ENCODE measurements around the gene C11orf91. TPM values are rescaled to one million over a fixed set of nuclear protein-coding genes. Genes with fewer than 3 reads are reported as not detected.
A peak's percentile ranks its signal among the peaks of the same experiment; 100 is the strongest.
"Not testable (repeated sequence)": the region's sequence is repeated elsewhere in the genome, so short reads cannot be mapped to it uniquely, and the experiment has no call there.

Gene C11orf91, protein sequence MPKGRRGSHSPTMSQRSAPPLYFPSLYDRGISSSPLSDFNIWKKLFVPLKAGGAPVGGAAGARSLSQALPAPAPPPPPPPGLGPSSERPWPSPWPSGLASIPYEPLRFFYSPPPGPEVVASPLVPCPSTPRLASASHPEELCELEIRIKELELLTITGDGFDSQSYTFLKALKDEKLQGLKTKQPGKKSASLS
- not detected for polyA plus RNA-seq (ENCODE audit: insufficient read length)
- long read RNA-seq, donor 1, result 0 reads
- long read RNA-seq, donor 2, result 0 reads
- long read RNA-seq, donor 3, result 0 reads
- long read RNA-seq, donor 4, result 0 reads
- long read RNA-seq, donor 5, result 0 reads
- long read RNA-seq, donor 6, result 0 reads
- long read RNA-seq, donor 7, result 0 reads
- long read RNA-seq, donor 8, result 0 reads

DNA sequence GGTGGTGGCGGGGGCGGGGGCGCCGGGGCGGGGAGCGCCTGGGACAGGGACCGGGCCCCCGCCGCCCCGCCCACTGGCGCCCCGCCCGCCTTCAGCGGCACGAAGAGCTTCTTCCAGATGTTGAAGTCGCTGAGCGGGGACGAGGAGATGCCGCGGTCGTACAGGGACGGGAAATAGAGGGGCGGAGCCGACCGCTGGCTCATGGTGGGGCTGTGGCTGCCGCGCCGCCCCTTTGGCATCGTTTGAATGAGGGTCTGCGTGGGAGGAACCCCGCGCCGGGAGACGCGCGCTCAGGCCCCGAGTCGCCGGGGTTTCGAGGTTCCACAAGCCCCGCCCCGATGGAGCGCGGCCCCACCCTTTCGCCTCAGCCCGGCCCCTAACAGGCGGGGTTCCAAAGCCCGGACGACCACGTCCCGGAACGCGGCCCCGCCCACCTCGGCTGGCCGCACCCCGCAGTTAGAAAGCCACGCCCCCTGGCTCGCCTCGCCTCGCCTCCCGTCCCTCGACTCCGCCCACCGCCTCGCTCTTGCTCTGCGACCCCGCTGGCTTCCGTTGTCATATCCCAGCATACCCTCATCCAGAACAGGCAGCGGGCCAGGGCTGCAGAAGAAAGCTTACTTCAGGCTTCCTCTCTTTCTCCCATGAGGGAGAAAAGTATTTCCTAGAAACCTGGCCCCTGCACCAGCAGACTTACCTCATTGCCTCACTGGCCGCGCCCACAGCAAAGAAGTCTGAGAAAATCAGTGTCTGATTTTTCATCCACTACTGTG is at the start of gene C11orf91:
Gene C11orf91, minus strand, starts transcription at position 325 of the 770 bp plus-strand sequence. Its CDS starts 86 bp downstream, at position 239.
- DNase-seq, result peak; percentile 97

DNA sequence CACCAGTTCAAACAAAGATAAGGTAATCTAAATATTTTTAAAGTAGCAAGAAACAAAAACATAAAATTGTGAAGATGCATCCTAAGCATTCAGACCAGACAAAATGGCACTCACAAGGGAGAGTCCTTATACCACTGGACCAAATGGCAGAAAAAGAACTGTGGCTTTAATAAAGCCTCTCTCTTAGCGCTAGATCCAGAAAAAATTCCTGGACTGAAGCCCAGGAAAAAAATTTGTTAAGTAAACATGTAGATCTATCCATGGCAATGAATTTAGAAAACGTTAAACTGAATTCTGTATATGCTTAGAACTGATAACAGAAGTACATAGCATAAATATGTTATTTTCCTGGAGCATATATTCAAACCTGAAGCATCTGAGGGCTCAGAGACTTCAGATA is 47.4 kb upstream of the C11orf91 start:
- no peak for DNase-seq

DNA sequence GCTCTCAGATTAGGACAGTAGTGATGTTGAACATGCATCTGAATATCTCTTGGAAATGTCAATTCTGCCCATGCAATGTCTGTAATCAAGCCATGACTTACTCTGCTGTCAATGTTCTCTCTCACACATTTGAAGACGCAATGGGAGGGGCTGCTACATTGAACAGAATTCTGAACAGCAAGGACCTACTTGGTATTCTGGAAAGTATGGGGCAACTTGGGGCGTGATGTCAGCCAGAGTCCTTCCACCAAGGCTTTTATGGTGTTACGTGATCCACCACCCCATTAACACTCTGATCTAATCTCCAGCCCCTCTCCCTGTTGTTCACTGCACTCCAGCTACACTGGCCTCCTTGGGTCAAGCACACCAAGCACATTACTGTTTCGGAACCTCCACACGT is 42.7 kb upstream of the C11orf91 start:
- no peak for DNase-seq

DNA sequence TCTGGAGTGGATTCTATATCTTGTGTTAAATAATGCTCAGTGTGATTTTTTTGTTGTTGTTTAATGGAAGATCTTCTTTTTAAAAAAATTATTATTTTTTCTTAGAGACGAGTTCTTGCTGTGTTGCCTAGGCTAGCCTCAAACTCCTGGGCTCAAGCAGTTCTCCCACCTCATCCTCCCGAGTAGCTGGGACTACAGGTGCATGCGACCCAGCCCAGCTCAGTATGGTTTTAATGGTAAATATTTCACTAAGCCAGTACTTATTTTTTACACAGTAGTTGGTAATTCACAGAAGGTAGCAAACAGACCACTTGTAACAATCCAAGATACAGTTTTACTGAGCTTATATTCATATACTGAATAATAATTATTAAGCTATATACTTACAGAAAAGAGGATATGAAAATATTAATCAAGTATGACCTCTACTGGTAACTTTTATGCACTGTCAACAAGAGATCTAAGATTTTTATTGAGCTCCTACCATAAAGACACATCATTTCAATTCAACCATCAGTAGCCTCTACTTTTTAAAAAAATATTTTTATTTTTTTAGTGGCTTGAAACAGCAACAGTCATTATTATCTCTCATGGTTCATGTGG is 41.7 kb upstream of the C11orf91 start:
- no peak for DNase-seq

DNA sequence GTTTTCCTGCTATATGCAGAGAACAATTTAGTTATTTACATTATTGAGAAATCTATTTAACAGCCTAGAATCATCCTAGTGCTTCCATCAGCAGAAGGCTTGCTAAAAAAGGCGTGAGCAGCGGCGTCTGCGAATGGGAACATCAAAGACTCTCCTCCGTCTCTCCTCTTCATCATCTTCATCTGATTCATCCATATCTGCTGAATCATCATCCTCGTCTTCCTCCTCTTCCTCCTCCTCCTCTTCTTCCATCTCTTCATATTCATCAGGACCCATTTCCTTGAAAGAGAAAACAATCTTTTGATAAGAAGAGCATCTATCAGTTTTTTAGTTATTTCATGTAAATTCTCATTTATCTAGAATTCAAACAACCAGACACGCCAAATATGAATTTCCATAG is 41.2 kb upstream of the C11orf91 start:
- no peak for DNase-seq

DNA sequence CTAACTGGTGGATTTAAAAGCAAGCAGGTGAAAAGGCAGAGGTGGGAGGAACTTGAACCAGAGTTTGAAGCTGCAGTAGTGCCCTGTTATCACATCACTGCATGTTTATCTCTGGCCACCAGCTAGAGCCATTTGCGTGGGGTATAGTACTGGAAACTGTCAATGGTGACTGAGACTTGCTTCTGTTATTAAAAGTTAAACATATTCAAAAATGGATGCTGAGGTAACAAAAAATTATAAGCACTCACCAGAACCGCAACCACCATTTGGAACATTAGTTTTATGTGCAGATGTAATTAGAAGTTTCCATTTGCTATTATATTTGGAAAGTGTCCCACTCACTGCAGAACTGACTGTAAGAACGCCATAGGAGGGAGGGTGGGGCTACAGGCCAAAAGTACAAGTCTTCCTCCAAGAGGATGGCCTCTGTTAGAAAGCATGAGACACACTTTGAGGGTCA is 36.8 kb upstream of the C11orf91 start:
- DNase-seq, result no peak

DNA sequence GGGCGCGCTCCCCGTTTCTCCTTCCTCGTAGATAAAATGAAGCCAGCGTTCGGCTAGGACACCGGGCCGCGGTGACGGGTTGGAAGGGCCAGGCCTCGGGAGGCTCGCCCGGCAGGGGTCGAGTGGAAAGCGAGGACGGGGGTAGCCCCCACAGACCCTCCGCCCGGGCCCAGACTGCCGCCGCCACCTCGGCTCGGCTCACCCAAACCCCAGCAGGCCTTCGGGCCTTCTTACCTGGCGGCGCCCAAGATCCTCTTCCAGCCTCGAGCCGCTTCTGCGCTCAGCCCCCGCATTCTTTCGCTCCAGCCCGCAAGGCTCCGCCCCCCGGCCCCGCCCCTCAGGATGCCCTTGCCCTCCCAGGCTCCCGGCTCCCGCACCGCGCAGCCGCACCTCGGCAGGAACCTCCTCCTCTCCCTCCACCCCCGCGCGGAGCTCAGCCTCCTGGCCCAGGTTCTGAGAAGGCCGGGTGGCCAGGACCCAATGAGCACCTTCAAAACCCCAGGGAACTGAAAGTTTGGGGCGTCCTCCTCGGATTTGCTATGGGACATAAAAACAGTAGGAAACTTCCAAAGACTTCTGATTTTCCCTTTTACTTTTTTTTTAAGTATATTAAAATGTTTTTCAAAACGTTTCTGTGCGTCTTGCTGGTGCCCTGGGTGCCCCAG is 35.7 kb upstream of the C11orf91 start, which contains the start of gene CD59:
Gene CD59, minus strand, starts transcription at position 276 of the 665 bp plus-strand sequence. CDS start 13,978 bp downstream, outside the sequence.
- DNase-seq, result peak; percentile 92

DNA sequence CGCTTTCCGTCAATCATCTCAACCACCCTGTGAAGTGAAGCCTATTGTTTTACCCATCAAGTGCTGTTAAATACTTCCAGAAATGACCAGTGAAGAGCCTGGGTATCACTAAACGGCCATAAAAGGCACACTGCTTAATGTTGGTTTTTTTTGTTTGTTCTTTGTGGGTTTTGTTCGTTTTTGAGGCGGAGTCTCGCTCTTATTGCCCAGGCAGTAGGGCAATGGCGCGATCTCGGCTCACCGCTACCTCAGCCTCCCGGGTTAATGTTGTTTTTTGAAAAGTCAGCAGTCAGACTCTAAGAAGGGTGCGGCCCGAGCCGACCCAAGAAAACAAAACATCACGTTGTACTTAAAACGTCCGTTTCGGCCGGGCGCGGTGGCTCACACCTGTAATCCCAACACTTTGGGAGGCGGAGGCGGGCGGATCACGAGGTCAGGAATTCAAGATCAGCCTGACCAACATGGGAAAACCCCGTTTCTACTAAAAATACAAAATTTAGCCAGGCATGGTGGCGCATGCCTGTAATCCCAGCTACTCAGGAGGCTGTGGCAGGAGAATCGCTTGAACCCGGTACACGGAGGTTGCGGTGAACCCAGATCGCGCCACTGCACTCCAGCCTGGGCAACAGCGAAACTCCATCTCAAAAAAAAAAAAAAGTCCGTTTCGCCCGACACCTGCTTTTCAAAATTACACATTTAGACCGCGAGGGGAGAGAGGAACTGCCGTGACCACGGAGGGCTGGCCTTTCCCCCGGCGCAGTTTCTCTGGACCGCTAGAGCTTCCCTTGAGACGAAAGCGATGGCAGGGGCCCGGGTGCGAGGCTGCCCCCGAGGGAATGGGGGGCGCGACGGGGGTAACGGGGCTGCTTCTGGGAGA is 34.9 kb upstream of the C11orf91 start:
- DNase-seq, result no peak

DNA sequence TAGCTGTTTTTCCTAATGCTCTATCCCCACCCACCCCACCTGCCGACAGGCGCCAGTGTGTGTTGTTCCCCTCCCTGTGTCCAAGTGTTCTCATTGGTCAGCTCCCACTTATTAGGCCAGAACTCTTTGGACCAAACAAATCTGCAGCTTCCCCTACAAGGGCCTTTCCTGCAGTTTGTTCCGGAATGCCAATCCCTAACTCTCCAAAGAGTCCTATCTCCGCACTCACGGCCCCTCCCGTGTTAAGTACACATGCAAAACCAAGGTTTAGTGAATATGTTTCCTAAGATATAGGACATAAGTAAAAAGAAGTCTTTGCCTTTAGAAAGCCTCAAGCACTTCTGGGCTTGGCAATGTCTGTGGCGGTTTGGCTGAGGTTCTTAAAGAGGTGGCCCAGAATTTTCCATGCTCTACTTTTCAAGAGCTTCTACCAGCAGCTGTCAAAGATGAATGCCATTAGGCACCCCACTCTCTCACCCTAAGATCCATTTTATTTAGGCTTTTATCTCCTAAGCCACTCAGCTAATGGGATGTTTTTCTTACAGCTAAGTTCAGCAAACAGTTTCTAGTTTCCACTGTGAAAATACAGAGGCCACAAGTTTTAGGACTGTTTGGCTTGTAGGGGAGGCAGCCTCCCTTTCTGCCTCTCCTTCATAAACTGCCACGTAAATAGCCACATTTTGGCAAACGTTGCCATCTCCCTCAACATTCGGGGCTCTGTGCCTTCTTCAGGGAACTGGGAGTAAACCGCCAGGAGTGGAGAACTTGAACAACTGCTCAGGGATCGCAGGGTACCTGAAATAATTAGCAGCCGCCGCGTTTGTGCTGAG is 34.0 kb upstream of the C11orf91 start:
- no peak for DNase-seq

DNA sequence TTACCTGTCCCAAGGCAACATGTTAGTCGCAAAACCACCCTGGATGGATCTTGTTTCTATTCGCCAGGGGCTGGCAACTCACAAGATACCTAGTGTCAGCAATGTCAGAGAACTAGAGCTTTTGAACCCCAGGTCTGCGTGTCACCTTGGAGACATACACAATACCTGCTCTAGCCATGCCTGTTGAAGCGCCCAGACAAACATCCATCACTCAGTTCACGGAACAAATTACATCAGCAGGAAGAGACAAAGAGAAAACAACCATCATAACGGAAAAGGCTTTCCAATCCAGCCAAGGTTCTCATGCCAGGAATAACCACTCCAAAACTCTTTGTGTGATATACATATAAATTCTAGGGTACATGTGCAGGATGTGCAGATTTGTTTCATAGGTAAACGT is 33.4 kb upstream of the C11orf91 start:
- DNase-seq, result no peak

DNA sequence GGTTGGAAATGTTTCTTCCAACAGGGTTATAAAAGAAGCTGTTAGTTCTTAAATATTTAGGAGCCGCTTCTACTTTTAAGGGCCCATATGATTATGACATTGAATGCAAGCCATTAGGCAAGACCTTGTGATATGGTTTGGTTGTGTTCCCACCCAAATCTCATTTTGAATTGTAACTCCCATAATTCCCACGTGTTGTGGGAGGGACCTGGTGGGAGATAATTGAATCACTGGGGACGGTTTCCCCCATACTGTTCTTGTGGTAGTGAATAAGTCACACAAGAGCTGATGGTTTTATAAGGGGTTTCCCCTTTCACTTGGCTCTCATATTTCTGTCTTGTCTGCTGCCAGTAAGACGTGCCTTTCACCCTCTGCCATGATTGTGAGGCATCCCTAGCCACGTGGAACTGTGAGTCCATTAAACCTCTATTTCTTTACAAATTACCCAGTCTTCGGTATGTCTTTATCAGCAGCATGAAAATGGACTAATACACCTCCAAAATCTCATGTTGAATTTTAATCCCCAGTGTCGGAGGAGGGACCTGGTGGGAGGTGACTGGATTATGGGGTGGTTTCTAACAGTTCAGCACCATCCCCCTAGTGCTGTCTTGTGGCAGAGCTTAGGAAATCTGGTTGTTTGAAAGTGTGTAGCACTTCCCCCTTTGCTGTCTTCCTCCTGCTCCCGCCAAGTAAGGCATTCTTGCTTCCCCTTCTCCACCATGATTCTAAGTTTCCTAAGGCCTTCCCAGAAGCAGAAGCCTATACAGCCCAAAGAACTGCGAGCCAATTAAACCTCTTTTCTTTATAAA is 31.3 kb upstream of the C11orf91 start:
- no peak for DNase-seq

DNA sequence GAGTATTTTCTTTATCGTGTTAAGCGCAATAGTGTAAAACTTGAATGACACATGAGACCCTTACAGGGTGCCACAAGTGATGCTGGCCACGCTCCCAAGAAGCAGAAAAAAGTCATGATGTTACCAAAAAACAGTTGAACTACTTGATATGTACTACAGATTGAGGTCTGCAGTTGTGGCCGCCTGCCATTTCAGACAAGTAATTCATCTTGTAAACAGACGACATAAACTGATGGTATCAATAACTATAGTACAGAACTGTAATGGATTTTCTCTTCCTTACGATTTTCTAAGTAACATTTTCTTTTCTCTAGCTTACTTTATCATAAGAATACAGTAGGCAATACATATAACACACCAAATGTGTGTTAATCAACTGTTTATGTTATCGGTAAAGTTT is 30.1 kb upstream of the C11orf91 start:
- no peak for DNase-seq

DNA sequence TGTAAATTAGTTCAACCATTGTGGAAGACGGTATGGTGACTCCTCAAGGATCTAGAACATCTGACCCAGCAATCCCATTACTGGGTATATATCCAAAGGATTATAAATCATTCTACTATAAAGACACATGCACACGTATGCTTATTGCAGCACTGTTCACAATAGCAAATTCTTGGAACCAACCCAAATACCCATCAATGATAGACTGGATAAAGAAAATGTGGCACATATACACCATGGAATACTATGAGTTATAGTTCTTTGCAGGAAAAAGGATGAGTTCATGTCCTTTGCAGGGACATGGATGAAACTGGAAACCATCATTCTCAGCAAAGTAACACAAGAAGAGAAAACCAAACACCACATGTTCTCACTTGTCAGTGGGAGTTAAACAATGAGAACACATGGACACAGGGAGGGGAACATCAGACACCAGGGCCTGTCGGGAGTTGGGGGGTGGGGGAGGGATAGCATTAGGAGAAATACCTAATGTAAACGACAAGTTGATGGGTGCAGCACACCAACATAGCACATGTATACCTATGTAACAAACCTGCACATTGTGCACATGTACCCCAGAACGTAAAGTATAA is 28.5 kb upstream of the C11orf91 start:
- DNase-seq, result not testable (repeated sequence)

DNA sequence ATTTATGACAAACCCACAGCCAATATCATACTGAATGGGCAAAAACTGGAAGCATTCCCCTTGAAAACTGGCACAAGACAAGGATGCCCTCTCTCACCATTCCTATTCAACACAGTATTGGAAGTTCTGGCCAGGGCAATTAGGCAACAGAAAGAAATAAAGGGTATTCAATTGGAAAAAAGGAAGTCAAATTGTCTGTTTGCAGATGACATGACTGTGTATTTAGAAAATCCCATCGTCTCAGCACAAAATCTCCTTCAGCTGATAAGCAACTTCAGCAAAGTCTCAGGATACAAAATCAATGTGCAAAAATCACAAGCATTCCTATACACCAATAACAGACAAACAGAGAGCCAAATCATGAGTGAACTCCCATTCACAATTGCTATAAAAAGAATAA is 26.9 kb upstream of the C11orf91 start:
- not testable (repeated sequence) for DNase-seq

DNA sequence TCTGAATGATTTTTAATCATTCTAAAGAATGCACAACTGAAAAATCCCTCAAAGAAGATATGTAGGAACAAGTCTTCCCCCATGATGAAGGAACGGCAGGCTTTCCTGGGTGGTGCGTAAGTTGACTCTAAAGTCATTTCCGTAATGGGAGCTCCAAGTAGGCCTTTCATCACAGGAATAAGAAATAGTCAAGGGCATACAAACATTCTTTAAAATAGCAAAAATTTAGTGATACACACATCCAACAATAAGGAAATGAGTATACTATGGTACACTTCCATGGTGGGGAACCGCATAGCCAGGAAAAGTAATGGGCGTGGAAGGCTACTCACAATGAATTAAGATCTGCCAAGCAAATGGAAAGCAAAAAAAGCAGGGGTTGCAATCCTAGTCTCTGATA is 24.9 kb upstream of the C11orf91 start:
- no peak for DNase-seq

DNA sequence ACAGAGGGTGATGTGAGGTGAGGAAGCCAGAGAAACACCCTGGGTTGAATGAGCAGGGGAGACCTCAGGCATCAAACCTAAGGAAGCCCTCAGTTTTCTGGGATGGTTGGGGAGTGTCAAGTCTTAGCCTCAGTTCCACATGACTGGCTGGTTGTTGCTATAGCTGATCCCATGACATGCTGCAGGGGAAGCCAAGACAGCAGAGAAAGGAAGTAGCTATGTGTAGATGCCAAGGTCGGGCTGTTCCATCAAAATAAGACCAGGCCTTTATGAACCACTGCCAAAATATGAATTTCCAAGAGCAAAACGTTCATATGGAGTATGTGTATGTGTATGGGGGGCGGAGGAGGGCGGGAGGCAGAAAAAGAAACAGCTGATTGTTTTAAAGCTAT is 24.0 kb upstream of the C11orf91 start:
- DNase-seq, result no peak

DNA sequence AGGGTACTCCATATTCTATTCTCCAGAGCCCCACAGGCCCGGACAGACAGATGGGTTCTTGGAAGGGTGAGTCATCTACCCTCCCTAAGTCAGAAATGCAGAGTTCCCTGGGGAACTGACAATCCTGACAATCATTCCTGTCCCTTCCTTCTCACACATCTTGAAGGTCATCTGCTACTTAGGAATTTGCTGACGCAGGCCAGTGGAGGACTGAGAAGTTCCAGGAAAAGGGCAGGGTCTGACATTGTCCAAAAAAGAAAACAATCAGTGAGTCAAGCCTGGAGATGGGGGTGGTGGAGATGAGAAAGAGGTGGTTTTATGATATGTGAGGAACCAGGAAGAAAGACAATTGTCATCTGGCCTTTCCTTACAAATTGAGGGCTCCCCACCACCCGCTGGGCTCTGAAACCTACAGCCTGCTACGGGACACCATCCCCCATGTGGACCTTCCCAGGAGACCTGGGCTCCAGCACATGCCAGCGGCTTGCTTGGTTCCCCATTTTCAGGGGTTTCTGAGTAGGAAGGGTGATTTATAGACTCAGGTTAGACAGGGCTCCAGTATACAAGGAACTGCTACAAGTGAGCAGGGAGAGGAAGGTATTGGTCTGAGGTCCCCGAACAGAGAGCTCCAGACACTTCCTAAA is 22.7 kb upstream of the C11orf91 start:
- DNase-seq, result no peak

DNA sequence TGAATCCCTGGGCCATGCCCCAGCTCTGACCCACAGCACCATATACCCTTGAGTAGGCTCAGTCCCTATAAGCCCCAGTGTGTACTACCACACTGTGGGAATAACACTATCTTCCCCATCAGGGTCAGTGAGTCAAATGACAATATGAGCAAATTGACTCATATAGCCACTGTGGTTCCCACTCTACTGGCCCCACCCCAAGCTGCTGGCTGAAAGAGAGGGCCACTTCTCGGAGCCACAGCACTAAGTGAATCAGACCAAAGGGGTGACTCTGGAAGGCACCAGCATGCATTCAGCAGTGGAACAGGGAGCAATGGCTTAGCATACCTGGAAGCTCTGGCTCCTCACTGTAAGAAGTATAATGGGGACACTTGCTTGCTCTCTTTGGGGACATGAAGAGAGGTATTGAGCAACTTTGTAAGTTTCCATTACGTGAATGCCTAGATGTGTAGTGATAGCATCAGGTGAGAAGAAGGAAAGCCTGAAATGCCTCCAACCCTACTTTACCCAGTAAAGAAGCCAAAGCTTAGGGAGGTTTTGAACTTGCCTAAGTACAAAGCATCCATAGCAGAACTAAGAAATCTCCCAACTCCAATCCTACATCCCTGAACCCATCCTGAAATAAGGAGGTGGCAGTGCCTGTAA is 22.1 kb upstream of the C11orf91 start:
- no peak for DNase-seq

All from left kidney (tissue), 8 donors.